GM12878 (cell line): ENCODE results near the gene CCDC9B. TPM values are rescaled to one million over a fixed set of nuclear protein-coding genes. Genes with fewer than 3 reads are reported as not detected.

Experiments used
- DPF2 ChIP-seq: fragments of 450-650 bp; IDR thresholded peaks from 2 replicates; pipeline ENCODE4 v1.6.1; 2017; ENCODE audit warnings: mild to moderate bottlenecking
- GATAD2B ChIP-seq: fragments of 450-650 bp; conservative IDR thresholded peaks from 2 replicates; pipeline ENCODE4 v1.6.1; 2017; ENCODE audit warnings: low read depth, mild to moderate bottlenecking, moderate library complexity
- HDAC2 ChIP-seq: fragments of 200-600 bp; sonication (generic); IDR thresholded peaks from 2 replicates; pipeline ENCODE4 v1.6.1; 2017
- IRF4 ChIP-seq: IDR thresholded peaks from 2 replicates; pipeline ENCODE4 v1.6.1; 2011; ENCODE audit warnings: low read depth, low read length
- KLF5 ChIP-seq: fragments of 450-650 bp; IDR thresholded peaks from 2 replicates; pipeline ENCODE4 v1.6.1; 2014; ENCODE audit warnings: mild to moderate bottlenecking; ENCODE audit not compliant: partially characterized antibody
- NKRF ChIP-seq: fragments of 450-650 bp; conservative IDR thresholded peaks from 2 replicates; pipeline ENCODE4 v1.6.1; 2017; ENCODE audit warnings: mild to moderate bottlenecking, moderate library complexity
- POLR2A ChIP-seq: IDR thresholded peaks from 2 replicates; pipeline ENCODE4 v1.6.1; 2011; ENCODE audit warnings: low read depth, mild to moderate bottlenecking, low read length
- polyA plus RNA-seq, 11 experiments: library from polyadenylated mRNA; depleted of rRNA in 4 of 11; unstranded in 6 of 11; stranded (reverse) in 5 of 11; fragments of >200 nt; fragmentation: Nextera tagmentation in 4 of 11; fragmentation: Illumina TruSeq in 1 of 11; extraction: Ambion mirVana in 4 of 11; extraction: Trizol in 1 of 11; gene quantifications; 1 replicate in 1 of 11; 2 replicates in 10 of 11; pipeline versions ENCODE4 v1.2.1 to v1.2.3, GENCODE V29; 2011 to 2016; ENCODE audit warnings: inconsistent platforms in 2 of 11, missing spikeins in 2 of 11, low read depth in 1 of 11
- total RNA-seq, 4 experiments: library from RNA; depleted of rRNA in 3 of 4; stranded (reverse); fragments of >200 nt in 3 of 4; fragmentation: Illumina TruSeq in 1 of 4; extraction: Trizol in 1 of 4; gene quantifications; 2 replicates each; pipeline versions ENCODE4 v1.2.1 to v1.2.3, GENCODE V29; 2013 to 2021
- TF ChIP-seq, protein P1 (sequence below), 3 experiments: IDR thresholded peaks in 2 of 3; conservative IDR thresholded peaks in 1 of 3; 2 replicates each; pipeline ENCODE4 v1.5.1; 2011; ENCODE audit warnings: low read depth in 3 of 3, low read length in 3 of 3, mild to moderate bottlenecking in 3 of 3, control low read depth in 2 of 3, moderate library complexity in 2 of 3, inconsistent platforms in 1 of 3, mixed read lengths in 1 of 3; ENCODE audit not compliant: control insufficient read depth in 2 of 3, insufficient read depth in 1 of 3; ENCODE audit errors: extremely low read depth in 1 of 3
- TF ChIP-seq, protein P2 (sequence below): fragments of 450-650 bp; IDR thresholded peaks from 2 replicates; pipeline ENCODE4 v1.6.1; 2016; ENCODE audit warnings: mild to moderate bottlenecking

Gene CCDC9B
- total and polyA plus RNA-seq, 10 of the 15 experiments (the other 5 are each of a cell fraction or from before 2014, with no cell fraction given): 0.01 to 0.08 (median 0.03) TPM; not detected in 6

DNA sequence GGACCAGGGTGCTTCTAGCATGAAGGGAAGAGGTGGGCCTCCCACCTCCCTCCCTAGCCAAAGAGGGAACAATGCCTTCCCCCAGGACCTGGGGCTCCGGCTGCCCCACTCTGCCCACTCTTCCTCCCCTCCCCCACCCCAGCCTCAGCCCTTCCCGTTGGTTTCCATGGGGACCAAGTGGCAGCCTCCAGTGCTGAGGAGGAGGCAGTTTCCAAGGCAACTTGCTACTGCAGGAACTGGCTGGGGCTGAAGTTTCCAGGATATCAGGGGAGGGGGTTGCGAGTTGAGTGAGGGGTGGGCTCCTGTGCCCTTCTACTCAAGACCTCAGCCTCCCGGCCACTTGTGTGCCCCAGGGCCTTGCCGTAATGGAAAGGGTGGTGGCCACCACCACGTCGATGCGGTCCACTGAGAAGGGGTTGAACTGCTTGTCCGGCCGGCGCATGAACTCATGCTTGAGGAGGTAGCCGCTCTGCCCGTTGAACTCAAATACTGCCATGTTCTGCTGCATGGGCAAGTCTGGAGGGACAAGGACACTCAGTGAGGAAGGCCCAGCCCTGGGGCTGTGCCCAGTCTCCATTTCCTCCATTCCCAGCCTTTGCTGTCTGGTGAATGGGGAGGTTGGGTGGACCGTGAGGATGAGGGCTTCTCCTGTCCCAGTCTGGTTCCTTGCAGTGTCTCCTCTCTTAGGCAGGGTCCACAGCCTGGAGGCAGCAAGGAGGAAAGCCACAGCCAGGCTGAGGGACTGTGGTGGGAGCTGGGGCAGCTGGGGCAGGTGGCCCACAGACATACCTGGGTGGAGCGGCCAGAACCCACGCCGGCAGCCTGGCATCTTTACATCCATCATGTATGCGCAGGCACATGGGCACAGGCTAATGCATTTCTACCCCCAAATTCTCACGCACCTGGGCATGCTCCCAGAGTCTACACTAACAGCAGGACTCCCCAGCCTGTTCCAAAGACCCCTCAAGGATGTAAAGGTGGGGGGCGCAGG is 46.5 kb downstream of the CCDC9B start (continued):
- no peak for TF ChIP-seq NKRF
- TF ChIP-seq, protein P1, sequence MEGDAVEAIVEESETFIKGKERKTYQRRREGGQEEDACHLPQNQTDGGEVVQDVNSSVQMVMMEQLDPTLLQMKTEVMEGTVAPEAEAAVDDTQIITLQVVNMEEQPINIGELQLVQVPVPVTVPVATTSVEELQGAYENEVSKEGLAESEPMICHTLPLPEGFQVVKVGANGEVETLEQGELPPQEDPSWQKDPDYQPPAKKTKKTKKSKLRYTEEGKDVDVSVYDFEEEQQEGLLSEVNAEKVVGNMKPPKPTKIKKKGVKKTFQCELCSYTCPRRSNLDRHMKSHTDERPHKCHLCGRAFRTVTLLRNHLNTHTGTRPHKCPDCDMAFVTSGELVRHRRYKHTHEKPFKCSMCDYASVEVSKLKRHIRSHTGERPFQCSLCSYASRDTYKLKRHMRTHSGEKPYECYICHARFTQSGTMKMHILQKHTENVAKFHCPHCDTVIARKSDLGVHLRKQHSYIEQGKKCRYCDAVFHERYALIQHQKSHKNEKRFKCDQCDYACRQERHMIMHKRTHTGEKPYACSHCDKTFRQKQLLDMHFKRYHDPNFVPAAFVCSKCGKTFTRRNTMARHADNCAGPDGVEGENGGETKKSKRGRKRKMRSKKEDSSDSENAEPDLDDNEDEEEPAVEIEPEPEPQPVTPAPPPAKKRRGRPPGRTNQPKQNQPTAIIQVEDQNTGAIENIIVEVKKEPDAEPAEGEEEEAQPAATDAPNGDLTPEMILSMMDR (IDR thresholded peaks at IDR 0.05 in 2 of 3, conservative IDR thresholded peaks at IDR 0.05 in 1 of 3; ENCODE audit: control insufficient read depth in 2 of 3, extremely low read depth in 1 of 3, insufficient read depth in 1 of 3, low read depth in 3 of 3, low read length in 3 of 3): no peak
- no peak for TF ChIP-seq IRF4
- no peak for TF ChIP-seq POLR2A
- TF ChIP-seq, protein P2, sequence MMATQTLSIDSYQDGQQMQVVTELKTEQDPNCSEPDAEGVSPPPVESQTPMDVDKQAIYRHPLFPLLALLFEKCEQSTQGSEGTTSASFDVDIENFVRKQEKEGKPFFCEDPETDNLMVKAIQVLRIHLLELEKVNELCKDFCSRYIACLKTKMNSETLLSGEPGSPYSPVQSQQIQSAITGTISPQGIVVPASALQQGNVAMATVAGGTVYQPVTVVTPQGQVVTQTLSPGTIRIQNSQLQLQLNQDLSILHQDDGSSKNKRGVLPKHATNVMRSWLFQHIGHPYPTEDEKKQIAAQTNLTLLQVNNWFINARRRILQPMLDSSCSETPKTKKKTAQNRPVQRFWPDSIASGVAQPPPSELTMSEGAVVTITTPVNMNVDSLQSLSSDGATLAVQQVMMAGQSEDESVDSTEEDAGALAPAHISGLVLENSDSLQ: no peak
- TF ChIP-seq HDAC2: no peak
- no peak for TF ChIP-seq GATAD2B
- no peak for TF ChIP-seq KLF5
- no peak for TF ChIP-seq DPF2
